Measurements from ENCODE around the gene PRAMEF33.
"Not testable (repeated sequence)": the region's sequence is repeated elsewhere in the genome, so short reads cannot be mapped to it uniquely, and the experiment has no call there.

GRCh38 chr1:13347034-13347433 lies 43.7 kb downstream of the PRAMEF33 start, which contains the start of gene PRAMEF14:
- TF ChIP-seq, protein P1, sequence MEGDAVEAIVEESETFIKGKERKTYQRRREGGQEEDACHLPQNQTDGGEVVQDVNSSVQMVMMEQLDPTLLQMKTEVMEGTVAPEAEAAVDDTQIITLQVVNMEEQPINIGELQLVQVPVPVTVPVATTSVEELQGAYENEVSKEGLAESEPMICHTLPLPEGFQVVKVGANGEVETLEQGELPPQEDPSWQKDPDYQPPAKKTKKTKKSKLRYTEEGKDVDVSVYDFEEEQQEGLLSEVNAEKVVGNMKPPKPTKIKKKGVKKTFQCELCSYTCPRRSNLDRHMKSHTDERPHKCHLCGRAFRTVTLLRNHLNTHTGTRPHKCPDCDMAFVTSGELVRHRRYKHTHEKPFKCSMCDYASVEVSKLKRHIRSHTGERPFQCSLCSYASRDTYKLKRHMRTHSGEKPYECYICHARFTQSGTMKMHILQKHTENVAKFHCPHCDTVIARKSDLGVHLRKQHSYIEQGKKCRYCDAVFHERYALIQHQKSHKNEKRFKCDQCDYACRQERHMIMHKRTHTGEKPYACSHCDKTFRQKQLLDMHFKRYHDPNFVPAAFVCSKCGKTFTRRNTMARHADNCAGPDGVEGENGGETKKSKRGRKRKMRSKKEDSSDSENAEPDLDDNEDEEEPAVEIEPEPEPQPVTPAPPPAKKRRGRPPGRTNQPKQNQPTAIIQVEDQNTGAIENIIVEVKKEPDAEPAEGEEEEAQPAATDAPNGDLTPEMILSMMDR (IDR thresholded peaks at IDR 0.05), result not testable (repeated sequence)
- not testable (repeated sequence) for TF ChIP-seq POLR2A, EP300, POLR2AphosphoS5 (IDR thresholded peaks at IDR 0.05)
